Measurements from ENCODE around the gene GMNC.
A peak's percentile ranks its signal among the peaks of the same experiment; 100 is the strongest.

GRCh38 chr3:190862209-190863118, at the start of gene GMNC:
- TF ChIP-seq REST (IDR thresholded peaks at IDR 0.05) (peak; percentile 88), RXRA (IDR thresholded peaks at IDR 0.05) (no peak), GABPA (IDR thresholded peaks at IDR 0.05 in 1 of 2, conservative IDR thresholded peaks at IDR 0.05 in 1 of 2) (peak in 1 of 2 donors; percentile 4)

Measured in liver (tissue), 2 donors.